Uterus (tissue), 4 donors: ENCODE results near the gene TRMT6. TPM values are rescaled to one million over a fixed set of nuclear protein-coding genes. Genes with fewer than 3 reads are reported as not detected.

Experiments used
- DNase-seq, 2 donors: peaks; one replicate each; pipeline ENCODE4 v3.0.0-alpha.2; 2019 to 2020
- H3K27ac ChIP-seq, 2 donors: fragments of 200-600 bp; sonication (generic); 1 replicate in 1 of 2; 2 replicates in 1 of 2; pipeline ENCODE4 v1.5.1; 2016 to 2018
- H3K27me3 ChIP-seq, 2 donors: fragments of 200-600 bp; sonication (generic); one replicate each; pipeline ENCODE4 v1.5.1; 2018 to 2019; ENCODE audit warnings: control low read depth in 1 of 2
- H3K36me3 ChIP-seq, 2 donors: fragments of 200-600 bp; sonication (generic); one replicate each; pipeline ENCODE4 v1.5.1; 2019; ENCODE audit warnings: control low read depth in 1 of 2
- H3K4me1 ChIP-seq, 2 donors: fragments of 200-600 bp; sonication (generic); one replicate each; pipeline ENCODE4 v1.5.1; 2018 to 2019; ENCODE audit warnings: control low read depth in 1 of 2
- H3K4me3 ChIP-seq, 2 donors: fragments of 200-600 bp; sonication (generic); 1 replicate in 1 of 2; 2 replicates in 1 of 2; pipeline ENCODE4 v1.5.1; 2018 to 2019; ENCODE audit warnings: mild to moderate bottlenecking in 1 of 2
- H3K9me3 ChIP-seq, 2 donors: fragments of 200-600 bp; sonication (generic); one replicate each; pipeline ENCODE4 v1.5.1; 2019; ENCODE audit warnings: control low read depth in 1 of 2
- POLR2A ChIP-seq, 2 donors: fragments of 450-650 bp; IDR thresholded peaks; one replicate each; pipeline ENCODE4 v1.6.1; 2016; ENCODE audit warnings: antibody characterized with exemption in 2 of 2, mild to moderate bottlenecking in 1 of 2, moderate library complexity in 1 of 2
- intact Hi-C: fragments of 100-400 bp; cut with DNase I; formaldehyde crosslinking; loops from one replicate; pipeline ENCODE4 v1.15.1; 2023; ENCODE audit warnings: low total_unique reads
- total RNA-seq, 4 donors: library from RNA; depleted of rRNA in 3 of 4; stranded (reverse); fragments of >200 nt in 3 of 4; gene quantifications; one replicate each; pipeline versions ENCODE4 v1.1.0 to v1.2.4, GENCODE V29; 2014 to 2023
- TF ChIP-seq, protein P1 (sequence below), 4 experiments: fragments of 200-600 bp in 2 of 4; fragments of 450-650 bp in 2 of 4; sonication (generic) in 2 of 4; IDR thresholded peaks; one replicate each; pipeline ENCODE4 v1.5.1; 2016 to 2019; ENCODE audit warnings: antibody characterized with exemption in 4 of 4, mild to moderate bottlenecking in 2 of 4, moderate library complexity in 1 of 4
- donor health status: DM: yes; HTN: yes; CAD: no.

The TRMT6 gene
- total RNA-seq, 4 donors from 2014 or later = 1.8 to 11.9 (median 4.0) TPM

DNA sequence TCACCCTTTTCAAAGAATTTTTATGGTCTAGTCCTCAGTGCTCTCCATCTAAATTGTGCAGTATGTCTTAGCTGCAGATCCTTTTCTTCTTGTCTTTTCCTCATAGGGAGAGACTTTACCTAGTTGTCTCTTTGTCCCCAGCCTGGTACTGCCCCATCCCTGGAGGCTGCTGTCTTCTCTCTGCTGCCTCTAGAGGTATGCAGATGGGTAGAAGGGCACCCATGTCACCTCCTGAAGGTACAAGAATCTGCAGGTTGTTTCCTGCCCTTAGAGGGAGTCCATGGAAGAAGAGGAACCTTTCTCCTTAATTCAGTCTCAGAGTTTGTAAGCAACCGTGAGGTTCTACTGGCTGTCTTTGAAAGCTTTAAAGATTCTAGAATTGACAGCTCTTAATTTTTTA is 39.2 kb upstream of the TRMT6 start:
- intact Hi-C loops = no loop called here
- Histone ChIP-seq H3K9me3 (no peaks in the 10 kb centered on the region), H3K36me3 (no peaks in the 10 kb centered on the region), H3K4me3 (no peak overlapping the region), H3K27me3 (no peaks in the 10 kb centered on the region), H3K4me1 (no peaks in the 10 kb centered on the region), H3K27ac (no peak overlapping the region)
- no peak for TF ChIP-seq POLR2A (IDR thresholded peaks at IDR 0.05)
- TF ChIP-seq, protein P1, sequence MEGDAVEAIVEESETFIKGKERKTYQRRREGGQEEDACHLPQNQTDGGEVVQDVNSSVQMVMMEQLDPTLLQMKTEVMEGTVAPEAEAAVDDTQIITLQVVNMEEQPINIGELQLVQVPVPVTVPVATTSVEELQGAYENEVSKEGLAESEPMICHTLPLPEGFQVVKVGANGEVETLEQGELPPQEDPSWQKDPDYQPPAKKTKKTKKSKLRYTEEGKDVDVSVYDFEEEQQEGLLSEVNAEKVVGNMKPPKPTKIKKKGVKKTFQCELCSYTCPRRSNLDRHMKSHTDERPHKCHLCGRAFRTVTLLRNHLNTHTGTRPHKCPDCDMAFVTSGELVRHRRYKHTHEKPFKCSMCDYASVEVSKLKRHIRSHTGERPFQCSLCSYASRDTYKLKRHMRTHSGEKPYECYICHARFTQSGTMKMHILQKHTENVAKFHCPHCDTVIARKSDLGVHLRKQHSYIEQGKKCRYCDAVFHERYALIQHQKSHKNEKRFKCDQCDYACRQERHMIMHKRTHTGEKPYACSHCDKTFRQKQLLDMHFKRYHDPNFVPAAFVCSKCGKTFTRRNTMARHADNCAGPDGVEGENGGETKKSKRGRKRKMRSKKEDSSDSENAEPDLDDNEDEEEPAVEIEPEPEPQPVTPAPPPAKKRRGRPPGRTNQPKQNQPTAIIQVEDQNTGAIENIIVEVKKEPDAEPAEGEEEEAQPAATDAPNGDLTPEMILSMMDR (IDR thresholded peaks at IDR 0.05) = no peak
- no peak for DNase-seq

DNA sequence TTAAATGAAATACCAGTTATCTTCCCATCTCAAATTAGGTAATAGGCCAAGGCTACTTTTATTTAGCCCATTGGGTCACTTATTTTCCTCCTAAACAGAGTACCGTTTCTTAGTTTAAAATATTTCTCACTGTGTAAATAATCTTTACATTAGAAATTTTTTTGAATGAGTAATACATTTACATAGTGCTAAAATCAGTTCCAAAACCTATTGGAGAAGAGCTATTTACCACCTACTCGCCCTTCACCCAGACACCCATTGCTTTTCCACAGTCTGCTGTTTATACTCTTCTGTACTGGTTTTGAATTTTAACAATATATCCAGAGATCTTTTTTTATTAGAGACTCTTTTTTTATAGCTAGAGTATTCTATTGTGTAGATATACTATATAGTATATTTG is 37.0 kb upstream of the TRMT6 start:
- H3K4me3 ChIP-seq = no peak overlapping the region
- no peaks in the 10 kb centered on the region for H3K27me3 ChIP-seq
- H3K4me1 ChIP-seq = no peaks in the 10 kb centered on the region
- no peak overlapping the region for H3K27ac ChIP-seq
- no peaks in the 10 kb centered on the region for H3K36me3 ChIP-seq
- no peaks in the 10 kb centered on the region for H3K9me3 ChIP-seq
- intact Hi-C loops = no loop called here
- TF ChIP-seq, protein P1 (IDR thresholded peaks at IDR 0.05) = no peak
- TF ChIP-seq POLR2A (IDR thresholded peaks at IDR 0.05) = no peak
- DNase-seq = no peak

DNA sequence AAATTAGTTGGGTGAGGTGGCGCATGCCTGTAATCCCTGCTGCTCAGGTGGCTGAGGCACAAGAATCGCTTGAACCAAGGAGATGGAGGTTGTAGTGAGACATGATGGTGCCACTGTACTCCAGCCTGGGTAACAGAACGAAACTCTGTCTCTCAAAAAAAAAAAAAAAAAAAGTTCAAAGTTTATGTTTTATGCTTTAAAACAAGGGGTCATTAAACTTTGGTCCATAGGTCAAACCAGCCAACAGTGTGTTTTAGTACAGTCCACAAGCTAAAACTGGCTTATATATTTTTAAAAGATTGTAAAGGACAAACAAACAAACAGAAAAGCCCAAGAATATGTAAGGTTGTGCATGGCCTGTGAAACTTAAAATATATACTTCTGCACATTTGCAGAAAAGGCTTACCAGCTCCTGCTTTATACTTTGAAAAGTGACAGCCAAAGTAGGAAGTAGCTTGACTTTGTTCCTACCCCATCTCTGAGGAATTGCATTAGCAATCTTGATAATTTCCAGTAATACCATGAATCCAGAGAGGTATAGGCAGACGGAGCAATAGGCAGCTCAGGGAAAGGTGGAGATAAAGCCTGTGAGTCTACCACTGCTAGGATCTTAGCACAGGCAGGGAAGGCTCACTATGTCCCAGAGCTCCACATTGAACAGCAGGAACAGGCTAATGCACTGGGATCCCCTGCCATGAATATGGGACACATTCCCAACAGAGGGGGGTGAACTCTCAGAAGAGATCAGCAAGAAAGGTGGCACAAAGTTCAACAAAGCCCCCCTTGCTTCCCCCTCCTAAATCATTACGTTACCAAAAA is 30.6 kb upstream of the TRMT6 start:
- Histone ChIP-seq H3K27me3 (no peaks in the 10 kb centered on the region), H3K27ac (no peak overlapping the region), H3K9me3 (no peaks in the 10 kb centered on the region), H3K4me3 (no peak overlapping the region), H3K4me1 (no peaks in the 10 kb centered on the region), H3K36me3 (no peaks in the 10 kb centered on the region)
- no peak for DNase-seq
- intact Hi-C loops = no loop called here
- TF ChIP-seq, protein P1 (IDR thresholded peaks at IDR 0.05) = no peak
- TF ChIP-seq POLR2A (IDR thresholded peaks at IDR 0.05) = no peak

DNA sequence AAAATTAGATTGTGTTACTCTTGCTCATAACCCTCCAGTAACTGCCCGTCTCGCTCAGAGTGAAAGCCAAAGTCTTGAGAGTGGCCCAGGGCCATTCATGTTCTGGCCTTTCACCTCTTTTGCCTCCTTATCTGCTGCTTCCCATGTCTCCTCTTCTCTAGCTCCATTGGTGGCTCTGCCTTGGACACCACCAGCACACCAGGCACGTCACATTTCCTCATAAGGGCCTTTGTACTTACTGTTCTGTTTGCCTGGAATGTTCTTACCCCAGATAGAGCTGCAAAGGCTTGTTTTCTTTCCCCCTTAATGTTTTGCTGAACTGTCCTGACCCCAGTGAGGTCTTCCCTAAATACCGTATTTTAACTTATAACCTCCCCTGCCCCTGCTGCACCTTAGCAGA is 29.5 kb upstream of the TRMT6 start:
- Histone ChIP-seq H3K36me3 (no peaks in the 10 kb centered on the region), H3K4me3 (no peak overlapping the region), H3K27ac (no peak overlapping the region), H3K27me3 (no peaks in the 10 kb centered on the region), H3K4me1 (no peaks in the 10 kb centered on the region), H3K9me3 (no peaks in the 10 kb centered on the region)
- intact Hi-C loops = no loop called here
- TF ChIP-seq, protein P1 (IDR thresholded peaks at IDR 0.05) = no peak
- no peak for TF ChIP-seq POLR2A (IDR thresholded peaks at IDR 0.05)
- DNase-seq = no peak

DNA sequence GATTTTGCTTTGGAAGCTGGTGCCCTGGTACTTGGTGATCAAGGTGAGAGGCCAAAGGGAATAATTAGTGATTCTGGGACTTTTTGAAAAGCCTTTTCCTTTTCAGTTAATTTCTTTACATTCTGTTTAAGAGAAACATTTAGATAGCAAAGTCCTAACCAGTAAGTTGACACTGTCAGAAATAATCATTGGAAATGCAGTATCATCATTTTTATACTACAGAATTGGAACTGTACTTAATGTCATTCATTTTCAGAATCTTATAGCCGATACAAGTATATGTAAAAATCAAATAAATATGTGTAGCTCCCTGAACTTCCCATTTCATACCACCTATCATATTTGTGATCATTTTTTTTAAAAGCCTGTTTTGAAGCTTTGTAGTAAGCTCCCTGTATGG is 27.6 kb upstream of the TRMT6 start:
- DNase-seq = no peak
- H3K9me3 ChIP-seq = no peaks in the 10 kb centered on the region
- intact Hi-C loops = no loop called here
- no peaks in the 10 kb centered on the region for H3K4me1 ChIP-seq
- no peak for TF ChIP-seq POLR2A (IDR thresholded peaks at IDR 0.05)
- TF ChIP-seq, protein P1 (IDR thresholded peaks at IDR 0.05) = no peak
- H3K27me3 ChIP-seq = no peaks in the 10 kb centered on the region
- no peaks in the 10 kb centered on the region for H3K36me3 ChIP-seq
- no peak overlapping the region for H3K4me3 ChIP-seq
- no peak overlapping the region for H3K27ac ChIP-seq
